Adrenal gland (tissue), 12 donors: ENCODE data around the gene RMND5B. TPM values are rescaled to one million over a fixed set of nuclear protein-coding genes. Genes with fewer than 3 reads are reported as not detected.

Experiments used
- DNase-seq, 7 donors: peaks; one replicate each; pipeline ENCODE4 v3.0.0-alpha.2; 2019 to 2020
- H3K27ac ChIP-seq, 5 donors: fragments of 200-600 bp; sonication (generic) in 4 of 5; 1 replicate in 3 of 5; 2 replicates in 2 of 5; pipeline versions ENCODE4 v1.5.1 to v1.8.0; 2016 to 2020; ENCODE audit warnings: mild to moderate bottlenecking in 1 of 5
- H3K27me3 ChIP-seq: fragments of 200-600 bp; 2 replicates; pipeline ENCODE4 v1.8.0; 2021
- H3K36me3 ChIP-seq, 2 donors: fragments of 200-600 bp; replicated peaks in 1 of 2; 1 replicate in 1 of 2; 2 replicates in 1 of 2; pipeline versions ENCODE4 v1.5.1 to v1.8.0; 2018 to 2022
- H3K4me1 ChIP-seq, 2 donors: fragments of 200-600 bp; replicated peaks in 1 of 2; 1 replicate in 1 of 2; 2 replicates in 1 of 2; pipeline versions ENCODE4 v1.5.1 to v1.8.0; 2018 to 2021
- H3K4me3 ChIP-seq, 4 donors: fragments of 200-600 bp; sonication (generic) in 3 of 4; one replicate each; pipeline ENCODE4 v1.5.1; 2016 to 2018
- H3K9me3 ChIP-seq, 3 donors: fragments of 200-600 bp; sonication (generic) in 1 of 3; replicated peaks in 1 of 3; 1 replicate in 2 of 3; 2 replicates in 1 of 3; pipeline versions ENCODE4 v1.5.1 to v1.8.0; 2016 to 2021
- CTCF ChIP-seq, 6 experiments: fragments of 450-650 bp in 4 of 6; fragments of 200-600 bp in 2 of 6; sonication (generic) in 1 of 6; IDR thresholded peaks; 1 replicate in 5 of 6; 2 replicates in 1 of 6; pipeline versions ENCODE4 v1.5.1 to v1.8.0; 2016 to 2021; ENCODE audit warnings: antibody characterized with exemption in 6 of 6, mild to moderate bottlenecking in 2 of 6, moderate library complexity in 1 of 6
- POLR2A ChIP-seq, 2 donors: fragments of 450-650 bp; IDR thresholded peaks; one replicate each; pipeline ENCODE4 v1.6.1; 2017; ENCODE audit warnings: antibody characterized with exemption in 2 of 2, mild to moderate bottlenecking in 2 of 2, moderate library complexity in 1 of 2
- WGBS, 4 donors: extraction: QIAGEN DNeasy Blood & Tissue Kit in 2 of 4; methylation state at CpG; one replicate each; pipeline versions ENCODE4 v1.1.5 to v1.1.7; 2013 to 2017; 5-methylcytosine and 5-hydroxymethylcytosine counted together
- intact Hi-C, 2 donors: fragments of 100-400 bp; cut with DNase I; formaldehyde crosslinking; loops; one replicate each; pipeline versions ENCODE4 v1.14.1 to v1.15.0; 2022 to 2023
- polyA plus RNA-seq, 3 donors: library from polyadenylated mRNA; stranded (reverse); fragments of 200-250 nt in 2 of 3; fragments of 350-450 nt in 1 of 3; fragmentation: Illumina TruSeq in 1 of 3; extraction: RNeasy Lipid Tissue Mini Kit (QIAGEN cat#74804) in 1 of 3; gene quantifications; one replicate each; pipeline ENCODE4 v1.2.3, GENCODE V29; 2013 to 2014
- total RNA-seq, 9 donors: library from RNA; depleted of rRNA in 4 of 9; stranded (reverse); fragments of >200 nt in 4 of 9; fragments of 120-200 nt in 1 of 9; fragmentation: NEBNext Ultra II Directional in 1 of 9; extraction: Animal tissue kit (Norgen Biotek cat#: 25700) in 1 of 9; gene quantifications; one replicate each; pipeline versions ENCODE4 v1.1.0 to v1.2.4, GENCODE V29; 2013 to 2023
- donor health status: healthy with polysubstance abuse.
- donor health status: Bipolar disorder and iron deficiency.
- donor health status: DM: yes; HTN: yes; CAD: no.
- donor health status: DM: no; HTN: no; CAD: no.
- donor health status: DM: no; HTN: no; CAD: no.
- donor health status: DM: yes; HTN: yes; CAD: no.

The RMND5B gene
- total and polyA plus RNA-seq, 12 donors: 28.1 to 51.4 (median 37.0) TPM

GRCh38 chr5:178115814-178116142, 15.0 kb upstream of the RMND5B start:
- no peaks in the 10 kb centered on the region for H3K9me3 ChIP-seq
- intact Hi-C loops: no loop called here
- no peaks in the 10 kb centered on the region for H3K36me3 ChIP-seq
- H3K4me3 ChIP-seq: no peak overlapping the region
- 45 to 58% (median 50%) methylated on average over 5 to 7 of the region's 7 CpGs for WGBS, 4 donors
- peaks cover 16% of the 10 kb centered on the region for H3K27me3 ChIP-seq
- no peak for DNase-seq
- no peak overlapping the region for H3K27ac ChIP-seq
- peaks cover 10 to 13% of the 10 kb centered on the region in 2 donors for H3K4me1 ChIP-seq
- TF ChIP-seq CTCF (IDR thresholded peaks at IDR 0.05) (no peak), POLR2A (IDR thresholded peaks at IDR 0.05) (no peak)

- intact Hi-C loops: no loop called here
- no peak for TF ChIP-seq POLR2A (IDR thresholded peaks at IDR 0.05)
- TF ChIP-seq CTCF (IDR thresholded peaks at IDR 0.05): no peak
- no peak for DNase-seq
- Histone ChIP-seq H3K4me1 (peaks cover 10 to 14% of the 10 kb centered on the region in 2 donors), H3K4me3 (no peak overlapping the region), H3K36me3 (no peaks in the 10 kb centered on the region), H3K27me3 (peaks cover 16% of the 10 kb centered on the region), H3K27ac (no peak overlapping the region), H3K9me3 (no peaks in the 10 kb centered on the region)
- WGBS, 4 donors: 28 to 33% (median 30%) methylated on average over 14 to 22 of the region's 22 CpGs
These were observed 14.5 kb upstream of the RMND5B start for GRCh38 chr5:178116143-178116885.

GRCh38 chr5:178117923-178118701, 12.7 kb upstream of the RMND5B start:
- Histone ChIP-seq H3K36me3 (no peaks in the 10 kb centered on the region), H3K4me3 (no peak overlapping the region), H3K9me3 (no peaks in the 10 kb centered on the region), H3K4me1 (peaks cover 10 to 18% of the 10 kb centered on the region in 2 donors), H3K27ac (no peak overlapping the region), H3K27me3 (peaks cover 16% of the 10 kb centered on the region)
- DNase-seq: no peak
- TF ChIP-seq CTCF (IDR thresholded peaks at IDR 0.05): no peak
- TF ChIP-seq POLR2A (IDR thresholded peaks at IDR 0.05): no peak
- intact Hi-C loops: no loop called here
- 71 to 78% (median 75%) methylated on average over 15 to 18 of the region's 18 CpGs for WGBS, 4 donors

GRCh38 chr5:178119915-178120606, 10.8 kb upstream of the RMND5B start:
- intact Hi-C loops: no loop called here
- Histone ChIP-seq H3K4me1 (peaks cover 0 to 5% of the 10 kb centered on the region in 2 donors), H3K9me3 (no peaks in the 10 kb centered on the region), H3K27ac (no peak overlapping the region), H3K36me3 (no peaks in the 10 kb centered on the region), H3K4me3 (no peak overlapping the region), H3K27me3 (peaks cover 4% of the 10 kb centered on the region)
- TF ChIP-seq POLR2A (IDR thresholded peaks at IDR 0.05): no peak
- TF ChIP-seq CTCF (IDR thresholded peaks at IDR 0.05): no peak
- DNase-seq: no peak
- WGBS, 4 donors: 86 to 91% (median 90%) methylated on average over 7 to 27 of the region's 27 CpGs
